ENCODE results near the gene COX19. TPM values are rescaled to one million over a fixed set of nuclear protein-coding genes. Genes with fewer than 3 reads are reported as not detected.
A peak's percentile ranks its signal among the peaks of the same experiment; 100 is the strongest.

The COX19 gene
- total and polyA plus RNA-seq, 2 of the 13 experiments (the other 11 are each of a cell fraction or from before 2014, with no cell fraction given) = 11.5 to 21.7 TPM

GRCh38 chr7:953547-954327 is 21.6 kb downstream of the COX19 start (continued):
- TF ChIP-seq SMARCE1 (IDR thresholded peaks at IDR 0.05; ENCODE audit: borderline replicate concordance) (no peak), ZNF580 (CRISPR knock-in tag; IDR thresholded peaks at IDR 0.05; ENCODE audit: borderline replicate concordance, low read depth) (no peak), U2AF1 (optimal IDR thresholded peaks at IDR 0.05; ENCODE audit: low read depth, low read length) (no peak), ZNF557 (CRISPR knock-in tag; IDR thresholded peaks at IDR 0.05) (no peak), TMF1 (CRISPR knock-in tag; IDR thresholded peaks at IDR 0.05; ENCODE audit: low read depth) (no peak), NR2F6 (IDR thresholded peaks at IDR 0.05) (no peak), NR2F6 (CRISPR knock-in tag; IDR thresholded peaks at IDR 0.05) (no peak), PLRG1 (conservative IDR thresholded peaks at IDR 0.05) (no peak), SIX4 (CRISPR knock-in tag; IDR thresholded peaks at IDR 0.05) (no peak), ZMYM4 (CRISPR knock-in tag; IDR thresholded peaks at IDR 0.05) (no peak), SIN3B (IDR thresholded peaks at IDR 0.05; ENCODE audit: low read length) (no peak), ZNF883 (CRISPR knock-in tag; IDR thresholded peaks at IDR 0.05; ENCODE audit: not compliant biosample characterization) (peak; percentile 90), HNF4A (CRISPR knock-in tag; IDR thresholded peaks at IDR 0.05) (no peak), SNAI1 (CRISPR knock-in tag; IDR thresholded peaks at IDR 0.05; ENCODE audit: borderline replicate concordance) (no peak), MAX (IDR thresholded peaks at IDR 0.05) (0 out of 2 replicates have a peak, but pooled peaks have one; percentile 11), TBL1XR1 (IDR thresholded peaks at IDR 0.05; ENCODE audit: borderline replicate concordance, low read length, partially characterized antibody) (no peak), ZNF713 (CRISPR knock-in tag; IDR thresholded peaks at IDR 0.05) (no peak), ZNF101 (CRISPR knock-in tag; IDR thresholded peaks at IDR 0.05; ENCODE audit: borderline replicate concordance, low read depth) (no peak), NFIC (IDR thresholded peaks at IDR 0.05; ENCODE audit: low read length) (no peak), RERE (CRISPR knock-in tag; IDR thresholded peaks at IDR 0.05; ENCODE audit: low read depth) (no peak), MXD3 (CRISPR knock-in tag; IDR thresholded peaks at IDR 0.05) (0 out of 2 replicates have a peak, but pooled peaks have one; percentile 42), ZBTB43 (CRISPR knock-in tag; conservative IDR thresholded peaks at IDR 0.05) (no peak), PLSCR1 (CRISPR knock-in tag; IDR thresholded peaks at IDR 0.05; ENCODE audit: borderline replicate concordance) (no peak)
